ENCODE results near the gene TSPAN8. TPM values are rescaled to one million over a fixed set of nuclear protein-coding genes. Genes with fewer than 3 reads are reported as not detected.

TSPAN8 gene
- total and polyA plus RNA-seq, 4 donors = 5.0 to 18.6 (median 9.4) TPM

GRCh38 chr12:71174825-71175224, 17.0 kb upstream of the TSPAN8 start:
- Histone ChIP-seq H3K36me3 (ENCODE audit: control insufficient read depth in 4 of 4, insufficient read depth in 4 of 4, low read length in 4 of 4) (no peaks in the 10 kb centered on the region), H3K27ac (ENCODE audit: low read depth in 1 of 2, low read length in 1 of 2) (no peak overlapping the region), H3K27me3 (ENCODE audit: control insufficient read depth in 3 of 3, insufficient read depth in 3 of 3, low read length in 2 of 3) (no peaks in the 10 kb centered on the region), H3K4me1 (ENCODE audit: control insufficient read depth in 5 of 5, insufficient read depth in 5 of 5, low read length in 5 of 5) (no peaks in the 10 kb centered on the region), H3K9ac (ENCODE audit: insufficient read depth in 1 of 2, low read length in 2 of 2) (no peak overlapping the region), H3K4me3 (no peak overlapping the region), H3K9me3 (ENCODE audit: control insufficient read depth in 4 of 4, insufficient read depth in 3 of 4, low read length in 3 of 4) (peaks cover 0 to 2% (median 0%) of the 10 kb centered on the region in 4 donors)
- no peak for ATAC-seq (ENCODE audit: insufficient read depth, low FRiP score)
- TF ChIP-seq CTCF (IDR thresholded peaks at IDR 0.05; ENCODE audit: control extremely low read depth, extremely low read depth) = no peak
- no peak for DNase-seq

DNA sequence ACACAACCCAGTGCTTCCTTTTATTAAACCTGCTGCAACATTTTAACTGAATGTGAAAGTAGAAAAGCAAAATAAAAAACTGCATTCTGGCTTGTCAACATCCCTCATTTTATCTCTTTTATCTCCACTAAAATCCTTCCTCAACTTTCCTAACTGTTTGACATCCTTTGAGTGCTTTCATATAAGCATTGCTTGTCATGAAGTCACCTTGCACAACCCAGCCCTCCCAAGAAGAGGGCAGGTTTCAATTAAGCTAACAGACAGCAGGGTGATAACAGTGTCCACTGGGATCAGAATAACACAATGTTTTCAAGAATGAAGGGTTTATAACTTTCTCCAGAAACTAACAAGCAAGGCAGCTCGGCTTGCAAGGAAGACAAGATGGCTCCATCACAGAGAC, 16.3 kb upstream of the TSPAN8 start:
- TF ChIP-seq CTCF (IDR thresholded peaks at IDR 0.05; ENCODE audit: control extremely low read depth, extremely low read depth) = no peak
- ATAC-seq (ENCODE audit: insufficient read depth, low FRiP score) (no peak), DNase-seq (no peak)
- H3K36me3 ChIP-seq (ENCODE audit: control insufficient read depth in 4 of 4, insufficient read depth in 4 of 4, low read length in 4 of 4) = no peaks in the 10 kb centered on the region
- WGBS, 2 donors = 56 to 72% methylated on average over 1 of the region's 1 CpG
- H3K9ac ChIP-seq (ENCODE audit: insufficient read depth in 1 of 2, low read length in 2 of 2) = no peak overlapping the region
- no peaks in the 10 kb centered on the region for H3K9me3 ChIP-seq (ENCODE audit: control insufficient read depth in 4 of 4, insufficient read depth in 3 of 4, low read length in 3 of 4)
- no peak overlapping the region for H3K4me3 ChIP-seq
- H3K4me1 ChIP-seq (ENCODE audit: control insufficient read depth in 5 of 5, insufficient read depth in 5 of 5, low read length in 5 of 5) = no peaks in the 10 kb centered on the region
- H3K27ac ChIP-seq (ENCODE audit: low read depth in 1 of 2, low read length in 1 of 2) = no peak overlapping the region
- no peaks in the 10 kb centered on the region for H3K27me3 ChIP-seq (ENCODE audit: control insufficient read depth in 3 of 3, insufficient read depth in 3 of 3, low read length in 2 of 3)

GRCh38 chr12:71170456-71170855, 12.7 kb upstream of the TSPAN8 start:
- no peak for DNase-seq
- Histone ChIP-seq H3K36me3 (ENCODE audit: control insufficient read depth in 4 of 4, insufficient read depth in 4 of 4, low read length in 4 of 4) (no peaks in the 10 kb centered on the region), H3K9ac (ENCODE audit: insufficient read depth in 1 of 2, low read length in 2 of 2) (no peak overlapping the region), H3K9me3 (ENCODE audit: control insufficient read depth in 4 of 4, insufficient read depth in 3 of 4, low read length in 3 of 4) (peaks cover 0 to 2% (median 0%) of the 10 kb centered on the region in 4 donors), H3K27me3 (ENCODE audit: control insufficient read depth in 3 of 3, insufficient read depth in 3 of 3, low read length in 2 of 3) (no peaks in the 10 kb centered on the region), H3K4me3 (no peak overlapping the region), H3K27ac (ENCODE audit: low read depth in 1 of 2, low read length in 1 of 2) (no peak overlapping the region), H3K4me1 (ENCODE audit: control insufficient read depth in 5 of 5, insufficient read depth in 5 of 5, low read length in 5 of 5) (no peaks in the 10 kb centered on the region)
- ATAC-seq (ENCODE audit: insufficient read depth, low FRiP score) = no peak
- TF ChIP-seq CTCF (IDR thresholded peaks at IDR 0.05; ENCODE audit: control extremely low read depth, extremely low read depth) = no peak
- WGBS, 2 donors = 72% methylated on average over 1 of the region's 1 CpG

DNA sequence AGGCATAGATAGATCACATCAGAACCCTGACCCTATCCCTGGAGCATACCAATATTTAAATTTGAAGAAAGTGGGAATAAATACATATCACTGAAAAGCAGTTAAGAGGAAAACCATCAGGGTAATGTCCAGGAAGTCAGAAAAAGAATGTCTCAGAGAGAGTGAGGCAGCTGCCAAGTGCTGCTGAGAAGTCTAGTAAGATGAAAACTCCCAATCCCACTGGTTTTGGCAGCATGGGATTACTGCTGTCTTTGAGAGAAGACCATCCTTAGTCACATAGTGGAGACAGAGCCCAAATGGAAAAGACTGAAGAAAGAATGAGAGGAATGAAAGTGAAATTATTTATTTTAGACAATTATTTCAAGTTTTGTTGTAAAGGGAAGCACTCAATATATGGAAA, 11.5 kb upstream of the TSPAN8 start:
- Histone ChIP-seq H3K27ac (ENCODE audit: low read depth in 1 of 2, low read length in 1 of 2) (no peak overlapping the region), H3K36me3 (ENCODE audit: control insufficient read depth in 4 of 4, insufficient read depth in 4 of 4, low read length in 4 of 4) (no peaks in the 10 kb centered on the region), H3K4me3 (no peak overlapping the region), H3K9me3 (ENCODE audit: control insufficient read depth in 4 of 4, insufficient read depth in 3 of 4, low read length in 3 of 4) (peaks cover 0 to 2% (median 0%) of the 10 kb centered on the region in 4 donors), H3K27me3 (ENCODE audit: control insufficient read depth in 3 of 3, insufficient read depth in 3 of 3, low read length in 2 of 3) (no peaks in the 10 kb centered on the region), H3K4me1 (ENCODE audit: control insufficient read depth in 5 of 5, insufficient read depth in 5 of 5, low read length in 5 of 5) (peaks cover 0 to 6% (median 5%) of the 10 kb centered on the region in 5 donors), H3K9ac (ENCODE audit: insufficient read depth in 1 of 2, low read length in 2 of 2) (no peak overlapping the region)
- ATAC-seq (ENCODE audit: insufficient read depth, low FRiP score) (no peak), DNase-seq (no peak)
- no peak for TF ChIP-seq CTCF (IDR thresholded peaks at IDR 0.05; ENCODE audit: control extremely low read depth, extremely low read depth)

Data from lung (tissue), 12 donors.